NOMO-1 (cell line): ENCODE results near the gene RCVRN.

ENCODE experiments used
- DNase-seq, 2 experiments: peaks; one replicate each; lab custom pipeline; 2025; ENCODE audit not compliant: unreplicated experiment in 2 of 2; lab: John Stamatoyannopoulos, UW

RCVRN gene

GRCh38 chr17:9859781-9860180, 45.3 kb downstream of the RCVRN start:
- DNase-seq = no peak

- DNase-seq = no peak
Observed at GRCh38 chr17:9855036-9855435, 50.0 kb downstream of the RCVRN start.

GRCh38 chr17:9854255-9854654, 50.8 kb downstream of the RCVRN start:
- no peak for DNase-seq

GRCh38 chr17:9850151-9850550, 54.9 kb downstream of the RCVRN start:
- DNase-seq = no peak
